Right renal cortex interstitium (tissue), 3 donors: Measurements from ENCODE around the gene NUP93. TPM values are rescaled to one million over a fixed set of nuclear protein-coding genes. Genes with fewer than 3 reads are reported as not detected.
A peak's percentile ranks its signal among the peaks of the same experiment; 100 is the strongest.
"Not testable (repeated sequence)": the region's sequence is repeated elsewhere in the genome, so short reads cannot be mapped to it uniquely, and the experiment has no call there.

Source experiments
- DNase-seq, 3 donors: peaks; one replicate each; pipeline ENCODE4 v3.0.0-alpha.2; 2013; ENCODE audit warnings: low read depth in 3 of 3, low spot score in 2 of 3
- polyA plus RNA-seq, 3 donors: library from polyadenylated mRNA; unstranded; fragments of 120-200 nt; gene quantifications; one replicate each; pipeline ENCODE4 v1.2.1, GENCODE V29; 2013; ENCODE audit not compliant: insufficient read length in 3 of 3

The NUP93 gene
- polyA plus RNA-seq, 3 donors, result 78.0 to 85.4 (median 81.1) TPM

DNA sequence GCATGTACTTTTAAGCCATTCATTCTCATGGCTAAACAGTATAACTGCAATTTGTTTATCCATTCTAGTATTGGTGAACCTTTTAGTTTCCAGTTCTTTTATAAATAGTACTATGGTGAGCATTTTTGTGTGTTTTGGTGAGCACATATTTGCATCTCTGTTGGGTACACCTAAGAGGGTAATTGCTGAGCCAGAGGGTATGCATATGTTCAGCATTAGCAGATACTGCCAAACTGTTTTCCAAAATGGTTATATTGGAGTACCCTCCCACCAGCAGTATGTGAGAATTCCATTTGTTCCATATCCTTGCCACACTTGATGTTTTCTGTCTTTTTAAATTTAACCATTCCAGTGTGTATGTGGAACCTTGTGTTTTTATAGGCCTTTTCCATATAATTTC lies 81.0 kb downstream of the NUP93 start:
- no peak for DNase-seq

DNA sequence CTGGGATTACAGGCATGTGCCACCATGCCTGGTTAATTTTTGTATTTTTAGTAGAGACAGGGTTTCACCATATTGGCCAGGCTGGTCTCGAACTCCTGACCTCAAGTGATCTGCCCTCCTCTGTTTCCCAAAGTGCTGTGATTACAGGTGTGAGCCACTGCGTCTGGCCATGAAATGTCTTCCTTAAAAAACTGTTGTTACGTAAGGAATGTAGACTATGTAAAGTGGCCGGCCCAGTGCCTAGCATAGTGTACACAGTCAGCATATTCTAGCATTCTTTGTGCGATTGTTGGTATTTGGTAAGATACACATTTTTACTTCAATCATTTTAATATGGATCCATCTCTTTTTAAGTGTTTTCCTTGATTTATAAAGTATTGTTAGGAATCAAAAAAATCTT lies 81.7 kb downstream of the NUP93 start:
- not testable (repeated sequence) for DNase-seq

DNA sequence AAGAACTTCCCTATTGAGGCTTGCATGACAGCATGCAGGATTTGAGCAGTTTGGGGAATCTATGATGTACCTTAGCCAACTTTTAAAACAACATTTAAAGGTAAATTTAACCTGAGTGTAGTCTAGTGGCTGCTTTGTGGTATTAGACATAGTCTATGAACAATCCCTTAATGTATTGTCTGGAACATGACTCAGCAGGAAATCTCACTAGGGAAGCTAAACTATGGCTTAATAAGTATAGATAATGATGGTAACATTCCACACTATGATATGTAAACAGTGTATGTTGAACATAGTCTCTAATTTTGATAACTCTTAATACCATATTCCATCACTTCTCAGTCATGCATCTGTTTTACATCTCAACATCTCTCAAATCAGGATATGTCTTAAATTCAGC lies 83.0 kb downstream of the NUP93 start:
- DNase-seq, result no peak

DNA sequence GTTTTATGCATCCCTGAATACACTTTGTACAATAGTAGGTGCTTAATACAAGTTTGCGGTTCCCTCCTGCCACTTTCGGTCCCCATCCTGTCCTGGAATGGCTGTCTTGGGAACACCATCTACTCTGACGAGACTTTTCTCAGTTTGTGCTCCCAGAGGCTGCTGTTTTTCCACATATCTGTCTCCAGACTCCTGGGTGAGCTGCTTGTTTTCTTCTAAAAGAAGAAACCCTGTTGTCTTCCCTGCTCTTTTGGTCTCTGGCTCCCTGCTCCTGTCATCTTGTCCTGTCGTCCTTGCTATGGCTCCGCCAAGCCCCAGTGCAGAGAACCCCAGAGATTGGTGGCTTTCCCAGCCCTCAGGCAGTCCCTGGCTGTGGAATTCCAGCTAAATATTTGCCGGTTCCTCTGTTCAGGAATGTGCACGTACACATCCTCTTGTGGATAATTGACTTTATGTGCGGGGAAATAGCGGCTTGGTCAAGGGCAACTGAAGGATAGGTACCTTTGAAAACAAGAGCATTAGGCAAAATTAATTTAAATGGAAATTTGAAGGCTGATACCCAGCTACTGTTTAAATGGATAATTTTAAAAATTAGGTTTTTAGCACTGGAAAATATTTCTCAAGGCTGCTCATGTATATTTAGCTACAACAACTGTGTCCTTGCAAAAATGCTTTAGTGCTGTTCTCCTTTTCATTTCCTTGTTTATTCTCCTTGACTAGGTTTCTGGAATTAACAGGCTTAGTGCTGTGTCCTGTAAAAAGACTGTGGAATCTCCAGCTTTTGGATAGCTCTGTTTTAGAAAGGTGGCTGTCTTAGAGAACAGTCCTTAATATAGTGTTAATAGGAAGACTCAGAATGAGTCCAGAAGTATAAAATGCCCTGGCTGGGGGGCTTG lies 84.9 kb downstream of the NUP93 start:
- peak in 1 of 3 donors; percentile 26 for DNase-seq

DNA sequence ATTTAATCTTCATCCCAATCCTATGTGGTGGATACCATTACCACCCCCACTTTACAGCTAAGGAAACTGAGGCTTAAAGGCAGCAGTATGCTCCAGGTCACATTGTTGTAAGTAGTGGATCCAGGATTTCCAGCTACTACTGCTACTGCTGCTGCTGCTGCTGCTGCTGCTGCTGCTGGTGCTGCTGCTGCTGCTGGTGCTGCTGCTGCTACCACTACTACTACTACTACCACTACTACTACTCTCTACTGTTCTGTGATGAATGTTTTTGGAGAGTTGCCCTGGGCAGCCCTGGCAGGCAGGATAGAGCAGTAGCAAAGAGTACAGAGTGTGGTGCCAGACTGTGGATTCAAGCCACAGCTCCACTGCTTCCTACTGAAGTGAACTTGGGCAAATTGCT lies 85.8 kb downstream of the NUP93 start:
- DNase-seq, result no peak

DNA sequence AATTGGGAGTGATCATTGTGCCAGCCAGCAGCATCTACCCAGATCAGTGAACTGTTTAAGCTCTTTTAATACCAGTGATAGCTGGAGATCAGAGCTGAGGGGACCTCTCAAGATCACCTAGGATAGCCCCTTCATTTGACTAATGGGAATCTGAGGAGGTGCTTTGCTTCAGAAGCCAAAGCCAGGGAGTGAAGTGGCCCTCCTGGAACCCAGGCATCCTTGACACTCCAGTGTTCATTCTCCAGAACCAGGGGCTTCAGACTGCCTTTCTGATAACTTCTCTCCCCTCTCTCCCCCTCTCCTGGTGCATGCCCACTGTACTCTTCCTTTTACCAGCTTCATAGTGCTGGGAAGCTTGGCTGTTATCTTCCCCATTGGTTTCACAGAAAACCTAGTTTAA lies 87.1 kb downstream of the NUP93 start:
- DNase-seq, result no peak

DNA sequence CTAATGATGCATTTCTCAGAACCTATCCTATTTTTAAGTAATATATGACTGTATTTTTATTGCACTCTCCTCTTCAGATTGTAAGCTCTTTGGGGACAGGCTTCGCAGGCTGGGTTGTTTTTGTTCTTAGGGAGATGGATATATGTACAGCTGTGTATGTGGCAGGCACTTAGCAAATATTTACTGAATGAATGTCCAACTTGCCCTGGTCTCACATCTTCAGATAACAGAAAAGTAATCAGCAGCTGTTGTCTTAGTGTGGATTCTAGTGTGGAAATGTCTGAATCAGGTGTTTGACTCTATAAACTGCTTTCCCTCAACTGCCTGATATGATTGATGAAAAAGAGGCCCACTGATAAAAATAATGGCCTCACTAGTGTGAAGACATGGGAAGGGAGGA lies 88.0 kb downstream of the NUP93 start:
- no peak for DNase-seq

DNA sequence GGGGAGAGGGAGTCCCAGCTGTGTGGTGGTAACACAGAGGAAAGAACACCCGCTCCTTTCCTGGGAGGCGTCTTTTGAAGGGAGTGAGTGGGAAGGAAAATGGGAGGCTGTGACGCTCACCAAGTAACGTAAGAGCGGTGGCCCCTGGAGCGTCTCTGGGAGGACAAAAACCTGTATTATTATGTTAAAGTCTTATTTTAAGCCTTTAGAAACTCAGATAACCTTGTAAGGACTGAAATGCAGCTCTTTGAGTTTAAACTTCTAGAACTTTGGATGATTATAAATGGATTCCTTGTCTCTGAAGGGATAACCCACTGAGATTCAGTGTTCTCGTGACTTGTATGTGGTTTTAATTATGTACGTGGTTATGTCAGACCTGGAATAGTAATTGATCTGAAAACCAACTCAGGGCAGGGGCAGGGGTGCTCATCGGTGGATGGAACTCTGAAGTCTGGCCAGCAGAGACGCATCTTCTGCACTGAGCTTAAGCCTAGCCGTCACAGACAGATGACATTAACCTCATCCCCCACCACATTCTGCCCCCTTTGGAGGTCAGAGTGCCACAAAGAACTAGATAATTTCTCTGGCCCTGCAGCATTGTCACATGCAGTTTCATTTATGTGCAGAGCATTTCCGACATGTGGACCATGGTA lies 93.3 kb downstream of the NUP93 start:
- no peak for DNase-seq

DNA sequence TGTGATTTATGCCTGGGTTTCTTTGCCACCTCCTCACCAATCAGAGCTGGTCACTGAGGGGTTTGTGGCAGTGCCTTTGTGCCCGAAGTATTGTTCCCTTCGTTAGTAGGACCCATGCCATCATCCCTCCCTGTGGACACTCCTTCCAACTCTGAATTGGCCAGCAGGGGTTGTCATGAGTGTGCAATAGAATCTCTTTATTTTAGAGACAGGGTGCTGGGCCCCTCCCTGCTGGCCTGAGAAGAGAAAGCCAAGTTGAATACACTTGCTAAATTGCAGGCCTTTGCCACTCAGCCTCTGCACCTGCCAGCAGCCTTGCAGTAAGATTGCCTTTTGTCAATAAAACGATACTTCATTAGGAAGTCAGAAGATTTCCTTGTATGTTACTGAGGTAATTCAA lies 94.4 kb downstream of the NUP93 start:
- DNase-seq, result no peak

DNA sequence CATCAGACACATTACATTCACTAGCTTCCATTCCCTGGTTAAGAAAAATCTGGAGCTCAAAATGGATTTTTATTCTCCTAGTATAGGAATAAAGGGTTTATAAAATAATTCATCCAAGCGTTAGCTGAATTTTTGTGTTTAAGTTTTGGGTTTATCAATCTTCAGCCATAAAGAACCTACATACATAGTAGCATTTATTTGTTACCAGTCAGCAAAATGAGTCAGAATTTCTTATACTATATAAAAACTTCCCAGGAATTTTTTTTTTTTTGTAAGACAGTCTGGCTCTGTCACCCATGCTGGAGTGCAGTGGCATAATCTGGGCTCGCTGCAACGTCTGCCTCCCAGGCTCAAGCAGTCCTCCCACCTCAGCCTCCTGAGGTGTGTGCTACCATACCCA lies 94.9 kb downstream of the NUP93 start:
- DNase-seq, result no peak

DNA sequence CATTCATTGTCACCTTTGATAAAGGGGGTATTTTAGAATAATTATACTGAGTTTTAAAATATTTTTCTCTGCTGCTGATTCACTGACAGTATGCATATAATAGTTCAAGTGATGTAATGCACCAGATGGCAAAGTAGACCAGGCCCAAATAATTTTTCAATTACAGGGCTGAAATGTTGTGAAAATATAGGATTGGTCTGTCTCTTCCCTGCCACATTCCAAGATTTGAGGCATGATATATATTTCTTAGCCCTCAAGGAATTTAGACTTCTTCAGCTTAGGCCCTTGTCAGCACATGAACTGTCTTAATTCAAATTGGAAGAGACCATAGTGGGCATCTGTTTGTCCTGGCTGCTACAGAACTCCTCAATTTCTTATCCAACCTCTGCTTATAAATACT lies 95.9 kb downstream of the NUP93 start:
- DNase-seq, result no peak

DNA sequence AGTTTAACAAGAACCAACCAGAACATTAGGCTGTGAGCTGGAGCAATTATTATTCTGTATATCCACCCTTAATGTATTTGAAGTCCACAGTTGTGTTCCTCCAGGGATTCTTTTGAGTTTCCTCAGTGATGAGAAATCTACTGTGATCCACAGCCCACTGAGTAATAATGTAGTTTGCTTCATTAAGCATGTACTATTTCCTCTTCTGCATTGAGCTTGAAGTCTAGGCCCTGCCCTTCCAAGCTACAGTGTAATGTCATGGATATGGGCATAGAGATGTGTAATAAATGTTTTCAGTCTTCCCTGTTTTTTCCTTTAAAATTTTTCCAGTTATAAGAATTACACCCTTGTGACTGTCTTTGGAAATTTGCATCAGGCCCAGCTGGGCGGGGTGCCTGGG lies 98.7 kb downstream of the NUP93 start:
- DNase-seq, result no peak

DNA sequence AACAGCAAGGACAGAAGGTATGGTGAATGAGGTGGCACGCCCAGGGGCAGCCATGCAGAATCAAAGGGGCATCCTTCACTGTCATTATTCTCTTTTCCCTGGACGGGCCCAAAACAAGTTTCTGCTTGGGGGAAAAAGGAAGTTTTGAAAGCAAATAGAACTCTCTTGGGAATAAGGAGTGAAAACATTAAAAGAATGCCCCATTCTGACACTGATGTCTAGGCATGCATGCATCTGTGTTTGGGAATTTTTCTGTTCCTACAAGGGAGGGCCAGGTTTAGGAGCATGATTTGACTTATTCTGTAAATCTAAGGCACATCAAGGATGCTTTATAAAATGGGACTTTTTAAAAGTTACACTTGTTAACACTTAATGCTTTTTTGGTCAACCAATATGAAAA lies 100.7 kb downstream of the NUP93 start:
- DNase-seq, result no peak

DNA sequence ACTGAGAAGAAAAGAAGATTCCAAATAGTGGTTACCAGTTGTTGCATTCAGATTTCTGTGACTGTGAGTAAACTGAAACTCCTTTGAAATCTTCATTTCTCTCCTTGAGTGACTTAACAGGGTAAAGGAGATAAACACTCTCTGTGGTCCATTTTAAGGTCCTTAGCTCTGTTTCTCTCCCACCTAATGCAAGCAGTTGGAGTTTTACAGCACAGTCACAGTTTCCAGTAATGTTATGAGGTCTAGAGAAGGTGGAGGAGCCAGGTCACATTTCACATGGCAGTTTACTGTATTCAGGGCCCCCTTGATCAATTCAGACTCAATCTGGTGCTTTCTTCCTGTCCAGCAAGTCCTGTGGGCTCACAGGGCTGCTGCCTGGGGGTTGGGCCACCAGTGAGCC lies 102.8 kb downstream of the NUP93 start:
- DNase-seq, result no peak

DNA sequence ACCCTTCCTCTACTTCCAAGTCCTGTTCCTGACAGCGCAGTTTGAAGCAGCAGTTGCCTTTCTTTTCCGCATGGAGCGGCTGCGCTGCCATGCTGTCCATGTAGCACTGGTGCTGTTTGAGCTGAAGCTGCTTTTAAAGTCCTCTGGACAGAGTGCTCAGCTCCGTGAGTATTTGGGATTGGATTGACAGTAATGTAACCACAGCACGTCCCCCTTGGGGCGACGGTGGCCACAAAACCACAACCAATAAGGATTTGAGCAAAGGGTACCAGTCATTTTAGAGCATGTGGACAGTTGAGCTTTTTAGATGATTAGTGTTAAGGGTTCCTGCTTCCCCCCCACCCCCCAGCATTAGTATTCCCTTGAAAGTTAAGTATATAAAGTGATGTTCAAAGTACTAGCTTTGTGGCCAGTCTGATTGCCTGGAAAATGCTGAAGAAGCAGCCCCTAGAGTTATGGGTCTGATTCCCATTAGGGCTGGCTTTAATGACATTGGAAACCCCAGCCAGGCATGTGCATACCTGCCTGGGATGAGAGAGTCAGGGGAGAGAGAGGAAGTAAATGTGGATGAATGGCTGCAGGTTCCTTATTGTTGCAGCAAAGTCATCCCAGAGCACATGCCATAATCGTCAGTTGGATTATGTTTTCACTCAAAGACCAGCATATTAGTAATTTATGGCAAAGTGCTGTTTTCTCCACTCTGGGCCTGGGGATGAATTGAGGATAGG lies 103.5 kb downstream of the NUP93 start:
- no peak for DNase-seq

DNA sequence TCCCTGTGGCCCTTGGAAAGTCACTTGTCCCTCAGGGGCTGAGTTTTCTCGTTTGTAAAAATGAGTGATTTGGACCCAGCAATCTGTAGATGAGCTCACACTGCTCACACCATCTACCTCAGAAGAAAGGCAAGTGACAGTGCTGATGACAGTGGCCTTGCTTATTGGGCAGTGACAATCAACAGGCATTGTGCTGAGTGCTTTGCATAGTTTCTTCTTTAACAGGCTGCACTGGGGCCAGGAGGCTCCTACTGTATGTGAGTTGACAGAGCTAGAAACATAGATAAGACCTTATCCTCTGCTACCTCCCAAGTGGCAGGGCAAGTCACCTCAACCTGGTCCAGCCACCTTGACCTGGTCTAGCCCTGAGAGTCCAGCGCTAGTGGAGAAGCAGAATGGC lies 105.4 kb downstream of the NUP93 start:
- DNase-seq, result no peak

DNA sequence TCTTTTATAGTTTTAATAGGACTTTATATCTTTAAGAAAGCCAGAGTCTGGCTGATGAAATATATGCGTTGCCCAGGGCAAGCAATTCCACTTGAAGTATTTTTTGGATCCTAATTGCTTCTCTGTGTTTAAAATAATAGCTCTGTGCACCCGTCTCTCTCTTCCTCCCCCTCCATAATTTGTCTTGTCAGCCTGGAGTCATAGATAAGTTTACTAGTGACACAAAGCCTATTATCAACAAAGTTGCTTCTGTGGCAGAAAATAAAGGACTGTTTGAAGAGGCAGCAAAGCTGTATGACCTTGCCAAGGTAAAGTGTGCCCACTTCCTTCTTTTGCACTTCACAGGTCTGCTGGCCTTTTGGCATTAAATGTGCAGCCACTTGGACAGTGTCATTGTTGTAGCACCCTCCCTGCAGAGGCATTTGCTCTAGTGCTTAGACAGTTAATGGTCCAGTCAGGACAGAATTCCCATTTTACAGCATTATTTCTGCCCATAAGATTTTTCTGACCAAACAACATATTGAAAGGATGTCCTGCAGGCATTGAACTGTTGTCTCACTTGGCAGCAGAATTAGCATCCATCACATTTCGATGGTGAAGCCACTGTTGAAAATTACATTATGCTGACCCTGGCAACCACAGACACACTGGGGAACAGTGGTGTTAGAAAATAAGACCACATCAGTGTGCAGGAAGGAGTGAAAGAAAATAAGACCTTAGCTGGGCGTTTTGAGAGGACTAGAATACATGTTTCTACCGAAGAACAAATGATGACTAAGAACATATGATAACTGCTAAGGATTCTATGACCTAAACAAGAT lies 106.7 kb downstream of the NUP93 start:
- no peak for DNase-seq

DNA sequence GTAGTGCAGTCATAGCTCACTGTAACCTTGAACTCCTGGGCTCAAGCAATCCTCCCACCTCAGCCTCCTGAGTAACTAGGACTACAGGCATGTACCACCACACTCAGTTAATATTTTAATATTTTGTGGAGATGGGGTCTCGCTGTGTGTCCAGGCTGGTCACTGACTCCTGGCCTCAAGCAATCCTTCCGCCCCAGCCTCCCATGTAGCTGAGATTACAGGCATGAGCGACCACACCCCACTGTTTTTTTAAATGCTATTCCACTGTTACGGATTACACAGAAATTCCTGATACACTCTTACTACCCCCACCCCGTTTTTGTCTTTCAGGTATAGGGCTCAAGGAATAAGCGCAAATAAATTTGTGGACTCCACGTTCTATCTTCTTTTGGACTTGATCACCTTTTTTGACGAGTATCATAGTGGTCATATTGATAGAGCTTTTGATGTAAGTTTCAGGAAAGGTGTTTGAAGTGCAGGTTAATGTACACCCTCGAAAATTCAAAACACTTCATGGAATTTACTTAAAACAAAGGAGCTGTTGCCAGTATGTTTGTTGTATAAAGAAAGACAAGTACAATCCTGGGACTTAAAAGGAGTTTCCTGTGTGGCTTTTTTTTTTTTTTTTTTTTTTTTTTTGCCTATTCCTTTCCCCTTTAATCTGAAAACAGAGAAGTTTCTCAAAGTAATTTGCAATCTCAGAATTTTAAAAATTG lies 108.9 kb downstream of the NUP93 start:
- no peak for DNase-seq

DNA sequence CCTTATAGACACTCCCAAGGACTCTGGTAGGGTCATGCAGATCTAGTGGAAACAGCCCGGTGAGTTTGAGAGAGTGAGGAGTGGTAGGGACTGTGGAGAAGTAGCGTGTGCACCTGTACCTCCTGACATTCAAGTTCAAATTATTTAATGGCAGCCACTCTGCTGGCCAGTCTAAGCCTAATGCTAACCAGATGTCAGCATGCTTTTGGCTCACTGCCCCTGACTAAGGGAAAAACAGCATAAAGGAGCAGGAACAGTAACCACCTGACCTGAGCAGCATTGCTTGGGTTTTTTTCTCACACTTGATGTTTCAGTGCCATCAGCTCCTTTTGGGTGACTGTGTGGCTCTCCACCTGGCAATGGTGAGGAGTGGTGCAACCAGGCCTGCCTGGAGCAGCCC lies 111.3 kb downstream of the NUP93 start:
- no peak for DNase-seq

DNA sequence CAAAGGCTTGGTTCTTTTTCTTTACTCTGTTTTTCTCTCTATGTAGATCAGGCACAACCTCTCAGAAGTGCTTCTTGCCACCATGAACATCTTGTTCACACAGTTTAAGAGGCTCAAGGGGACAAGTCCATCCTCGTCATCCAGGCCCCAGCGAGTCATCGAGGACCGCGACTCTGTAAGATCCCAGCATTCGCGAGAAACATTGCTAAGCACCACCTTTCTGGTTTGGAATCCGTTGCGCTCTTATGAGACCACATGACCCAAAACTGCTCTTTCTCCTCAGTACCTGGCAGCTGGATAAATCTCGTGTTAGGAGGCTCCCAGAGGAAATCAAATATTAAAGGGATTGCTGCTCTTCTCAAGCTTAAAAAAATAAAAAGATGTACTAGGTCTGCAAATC lies 111.7 kb downstream of the NUP93 start:
- no peak for DNase-seq
